Neural crest cell (in vitro differentiated cells): ENCODE measurements around the gene GRIFIN. TPM values are rescaled to one million over a fixed set of nuclear protein-coding genes. Genes with fewer than 3 reads are reported as not detected.

Source experiments
- DNase-seq: peaks from one replicate; pipeline ENCODE4 v3.0.0; 2021; ENCODE audit warnings: low read depth, mixed read lengths, low spot score
- H3K27ac Mint-ChIP-seq: one replicate; pipeline ENCODE4 v1.8.0; 2021; ENCODE audit warnings: mild to moderate bottlenecking, mixed read lengths; ENCODE audit not compliant: unreplicated experiment
- H3K27me3 Mint-ChIP-seq: 2 replicates; pipeline ENCODE4 v1.8.0; 2021; ENCODE audit warnings: low read depth, mild to moderate bottlenecking, mixed read lengths
- H3K36me3 Mint-ChIP-seq: 2 replicates; pipeline ENCODE4 v1.8.0; 2021; ENCODE audit warnings: low read depth, mild to moderate bottlenecking, mixed read lengths
- H3K4me1 Mint-ChIP-seq: 2 replicates; pipeline ENCODE4 v1.8.0; 2021; ENCODE audit warnings: mixed read lengths
- H3K4me3 Mint-ChIP-seq: one replicate; pipeline ENCODE4 v1.8.0; 2021; ENCODE audit warnings: mild to moderate bottlenecking, mixed read lengths
- H3K9me3 Mint-ChIP-seq: 2 replicates; pipeline ENCODE4 v1.8.0; 2021; ENCODE audit warnings: mixed read lengths
- CTCF ChIP-seq: fragments of 200-600 bp; sonication (generic); conservative IDR thresholded peaks from 2 replicates; pipeline ENCODE4 v1.5.0; 2021; ENCODE audit warnings: antibody characterized with exemption, mild to moderate bottlenecking
- total RNA-seq: library from RNA; stranded (reverse); gene quantifications from 2 replicates; pipeline ENCODE4 v1.2.1, GENCODE V29; 2021

The GRIFIN gene
- total RNA-seq, 1 donor from 2014 or later = not detected

GRCh38 chr7:2510909-2511768 is 34.9 kb upstream of the GRIFIN start:
- no peak overlapping the region for H3K4me3 Mint-ChIP-seq
- H3K36me3 Mint-ChIP-seq = no peaks in the 10 kb centered on the region
- no peaks in the 10 kb centered on the region for H3K9me3 Mint-ChIP-seq
- TF ChIP-seq CTCF = no peak
- no peak overlapping the region for H3K27ac Mint-ChIP-seq
- H3K4me1 Mint-ChIP-seq = peaks cover 18% of the 10 kb centered on the region
- no peaks in the 10 kb centered on the region for H3K27me3 Mint-ChIP-seq
- no peak for DNase-seq

- H3K27ac Mint-ChIP-seq = no peak overlapping the region
- no peak overlapping the region for H3K4me3 Mint-ChIP-seq
- TF ChIP-seq CTCF = no peak
- no peaks in the 10 kb centered on the region for H3K27me3 Mint-ChIP-seq
- no peak for DNase-seq
- H3K36me3 Mint-ChIP-seq = no peaks in the 10 kb centered on the region
- no peaks in the 10 kb centered on the region for H3K9me3 Mint-ChIP-seq
- H3K4me1 Mint-ChIP-seq = peaks cover 18% of the 10 kb centered on the region
Observed at GRCh38 chr7:2510130-2510776, 34.1 kb upstream of the GRIFIN start.

GRCh38 chr7:2509298-2509906 is 33.2 kb upstream of the GRIFIN start:
- Mint-ChIP-seq H3K36me3 (no peaks in the 10 kb centered on the region), H3K27ac (no peak overlapping the region), H3K9me3 (no peaks in the 10 kb centered on the region), H3K4me1 (peaks cover 18% of the 10 kb centered on the region), H3K4me3 (no peak overlapping the region), H3K27me3 (no peaks in the 10 kb centered on the region)
- no peak for DNase-seq
- TF ChIP-seq CTCF = no peak

- H3K27ac Mint-ChIP-seq = peak overlapping the region; percentile 19
- H3K4me1 Mint-ChIP-seq = peaks cover 18% of the 10 kb centered on the region
- H3K9me3 Mint-ChIP-seq = no peaks in the 10 kb centered on the region
- H3K4me3 Mint-ChIP-seq = no peak overlapping the region
- H3K27me3 Mint-ChIP-seq = no peaks in the 10 kb centered on the region
- TF ChIP-seq CTCF = no peak
- no peaks in the 10 kb centered on the region for H3K36me3 Mint-ChIP-seq
- no peak for DNase-seq
Observed at GRCh38 chr7:2508327-2509215, 32.4 kb upstream of the GRIFIN start.

GRCh38 chr7:2507917-2508306 is 31.7 kb upstream of the GRIFIN start:
- no peaks in the 10 kb centered on the region for H3K27me3 Mint-ChIP-seq
- TF ChIP-seq CTCF = no peak
- peaks cover 15% of the 10 kb centered on the region for H3K4me1 Mint-ChIP-seq
- H3K4me3 Mint-ChIP-seq = no peak overlapping the region
- H3K36me3 Mint-ChIP-seq = no peaks in the 10 kb centered on the region
- no peaks in the 10 kb centered on the region for H3K9me3 Mint-ChIP-seq
- H3K27ac Mint-ChIP-seq = no peak overlapping the region
- no peak for DNase-seq
